Measurements from ENCODE around the gene LCP1.

DNA sequence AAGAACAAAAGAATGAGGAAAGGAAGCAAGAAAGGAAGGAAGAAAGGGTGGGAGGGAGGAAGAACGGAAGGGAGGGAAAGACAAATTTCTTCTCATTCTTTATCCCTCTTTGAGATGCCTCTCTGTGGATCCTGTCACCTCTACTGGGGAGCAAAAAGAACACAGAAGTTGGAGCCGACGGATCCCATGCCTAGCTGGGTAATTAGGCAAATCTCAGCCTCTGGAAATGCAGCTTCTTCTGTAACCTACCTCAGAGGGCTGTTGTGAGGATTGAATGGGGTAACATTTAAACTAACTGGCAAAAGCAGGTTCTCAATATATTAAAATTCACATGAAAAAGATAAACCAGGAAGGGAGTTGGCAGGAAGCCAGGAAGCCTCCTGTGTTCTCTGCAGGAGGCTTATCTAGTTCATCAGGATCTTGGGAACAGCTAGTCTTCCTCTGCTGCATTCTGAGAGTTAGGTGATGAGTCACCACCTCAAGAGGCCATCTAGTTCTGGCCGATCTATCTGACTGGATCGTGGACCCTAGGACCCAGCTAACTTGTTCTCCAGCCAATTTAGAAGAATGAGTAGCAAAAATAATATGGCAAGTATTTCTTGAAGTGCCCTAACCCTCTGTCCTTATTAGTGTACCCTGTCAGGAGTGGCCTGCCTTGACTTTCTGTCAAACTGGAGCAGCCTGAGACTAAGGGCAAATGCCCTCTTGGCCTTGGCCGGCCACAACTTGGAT lies 61.9 kb downstream of the LCP1 start:
- no peak for TF ChIP-seq HMG20A (CRISPR knock-in tag; IDR thresholded peaks at IDR 0.05; ENCODE audit: borderline replicate concordance)
- TF ChIP-seq ZMYM3 (CRISPR knock-in tag; IDR thresholded peaks at IDR 0.05): no peak
- TF ChIP-seq EZH2 (conservative IDR thresholded peaks at IDR 0.05; ENCODE audit: low read depth, low read length): no peak
- no peak for TF ChIP-seq DR1 (CRISPR knock-in tag; IDR thresholded peaks at IDR 0.05)
- no peak for TF ChIP-seq ASH2L (IDR thresholded peaks at IDR 0.05; ENCODE audit: insufficient read length, low read depth, low read length)
- TF ChIP-seq, protein P1, sequence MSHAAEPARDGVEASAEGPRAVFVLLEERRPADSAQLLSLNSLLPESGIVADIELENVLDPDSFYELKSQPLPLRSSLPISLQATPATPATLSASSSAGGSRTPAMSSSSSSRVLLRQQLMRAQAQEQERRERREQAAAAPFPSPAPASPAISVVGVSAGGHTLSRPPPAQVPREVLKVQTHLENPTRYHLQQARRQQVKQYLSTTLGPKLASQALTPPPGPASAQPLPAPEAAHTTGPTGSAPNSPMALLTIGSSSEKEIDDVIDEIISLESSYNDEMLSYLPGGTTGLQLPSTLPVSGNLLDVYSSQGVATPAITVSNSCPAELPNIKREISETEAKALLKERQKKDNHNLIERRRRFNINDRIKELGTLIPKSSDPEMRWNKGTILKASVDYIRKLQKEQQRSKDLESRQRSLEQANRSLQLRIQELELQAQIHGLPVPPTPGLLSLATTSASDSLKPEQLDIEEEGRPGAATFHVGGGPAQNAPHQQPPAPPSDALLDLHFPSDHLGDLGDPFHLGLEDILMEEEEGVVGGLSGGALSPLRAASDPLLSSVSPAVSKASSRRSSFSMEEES (CRISPR knock-in tag; IDR thresholded peaks at IDR 0.05): no peak
- TF ChIP-seq ZNF558 (CRISPR knock-in tag; IDR thresholded peaks at IDR 0.05; ENCODE audit: borderline replicate concordance): no peak
- TF ChIP-seq MIER2 (CRISPR knock-in tag; IDR thresholded peaks at IDR 0.05): no peak
- no peak for TF ChIP-seq ZNF543 (CRISPR knock-in tag; IDR thresholded peaks at IDR 0.05)
- TF ChIP-seq, protein P2, sequence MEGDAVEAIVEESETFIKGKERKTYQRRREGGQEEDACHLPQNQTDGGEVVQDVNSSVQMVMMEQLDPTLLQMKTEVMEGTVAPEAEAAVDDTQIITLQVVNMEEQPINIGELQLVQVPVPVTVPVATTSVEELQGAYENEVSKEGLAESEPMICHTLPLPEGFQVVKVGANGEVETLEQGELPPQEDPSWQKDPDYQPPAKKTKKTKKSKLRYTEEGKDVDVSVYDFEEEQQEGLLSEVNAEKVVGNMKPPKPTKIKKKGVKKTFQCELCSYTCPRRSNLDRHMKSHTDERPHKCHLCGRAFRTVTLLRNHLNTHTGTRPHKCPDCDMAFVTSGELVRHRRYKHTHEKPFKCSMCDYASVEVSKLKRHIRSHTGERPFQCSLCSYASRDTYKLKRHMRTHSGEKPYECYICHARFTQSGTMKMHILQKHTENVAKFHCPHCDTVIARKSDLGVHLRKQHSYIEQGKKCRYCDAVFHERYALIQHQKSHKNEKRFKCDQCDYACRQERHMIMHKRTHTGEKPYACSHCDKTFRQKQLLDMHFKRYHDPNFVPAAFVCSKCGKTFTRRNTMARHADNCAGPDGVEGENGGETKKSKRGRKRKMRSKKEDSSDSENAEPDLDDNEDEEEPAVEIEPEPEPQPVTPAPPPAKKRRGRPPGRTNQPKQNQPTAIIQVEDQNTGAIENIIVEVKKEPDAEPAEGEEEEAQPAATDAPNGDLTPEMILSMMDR (CRISPR knock-in tag; IDR thresholded peaks at IDR 0.05): no peak
